ENCODE results near the gene GTF2H1. TPM values are rescaled to one million over a fixed set of nuclear protein-coding genes. Genes with fewer than 3 reads are reported as not detected.

GTF2H1 gene
- total RNA-seq, 1 donor from 2014 or later: 52.2 TPM

DNA sequence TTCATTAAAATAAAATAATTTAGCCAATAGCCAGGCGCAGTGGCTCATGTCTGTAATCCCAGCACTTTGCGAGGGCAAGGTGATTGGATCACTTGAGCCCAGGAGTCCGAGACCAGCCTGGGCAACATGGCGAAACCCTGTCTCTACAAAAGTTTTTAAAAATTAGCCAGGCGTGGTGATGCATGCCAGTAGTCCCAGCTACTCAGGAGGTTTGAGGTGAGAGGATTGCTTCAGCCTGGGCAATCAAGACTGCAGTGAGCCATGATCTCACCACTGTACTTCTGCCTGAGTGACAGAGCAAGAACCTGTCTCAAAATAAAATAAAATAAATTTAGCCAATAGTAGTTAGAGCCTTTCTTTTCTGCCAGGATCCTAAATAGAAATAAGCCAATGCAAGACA is 12.7 kb upstream of the GTF2H1 start:
- peaks cover 51% of the 10 kb centered on the region for H3K36me3 Mint-ChIP-seq (ENCODE audit: low read depth)

GRCh38 chr11:18310800-18311340 is 11.5 kb upstream of the GTF2H1 start:
- Mint-ChIP-seq H3K36me3 (ENCODE audit: low read depth) (peaks cover 47% of the 10 kb centered on the region), H3K4me1 (ENCODE audit: low read depth) (no peaks in the 10 kb centered on the region), H3K4me3 (no peak overlapping the region), H3K27ac (no peak overlapping the region), H3K27me3 (ENCODE audit: insufficient read depth) (no peaks in the 10 kb centered on the region), H3K9me3 (no peaks in the 10 kb centered on the region)
- no peak for DNase-seq (ENCODE audit: low spot score)
- intact Hi-C loops (cut with micrococcal nuclease): no loop called here

More for the DNA sequence above, 12.7 kb upstream of the GTF2H1 start:
- Mint-ChIP-seq H3K27me3 (ENCODE audit: insufficient read depth) (no peaks in the 10 kb centered on the region), H3K4me1 (ENCODE audit: low read depth) (no peaks in the 10 kb centered on the region), H3K9me3 (no peaks in the 10 kb centered on the region), H3K4me3 (no peak overlapping the region), H3K27ac (no peak overlapping the region)
- intact Hi-C loops (cut with micrococcal nuclease): no loop called here
- DNase-seq (ENCODE audit: low spot score): no peak

- no peaks in the 10 kb centered on the region for H3K4me1 Mint-ChIP-seq (ENCODE audit: low read depth)
- peaks cover 43% of the 10 kb centered on the region for H3K36me3 Mint-ChIP-seq (ENCODE audit: low read depth)
- no peak overlapping the region for H3K27ac Mint-ChIP-seq
- DNase-seq (ENCODE audit: low spot score): no peak
- no peaks in the 10 kb centered on the region for H3K27me3 Mint-ChIP-seq (ENCODE audit: insufficient read depth)
- no peak overlapping the region for H3K4me3 Mint-ChIP-seq
- H3K9me3 Mint-ChIP-seq: no peaks in the 10 kb centered on the region
- intact Hi-C loops (cut with micrococcal nuclease): no loop called here
Observed at GRCh38 chr11:18312012-18312411, 10.4 kb upstream of the GTF2H1 start.

DNA sequence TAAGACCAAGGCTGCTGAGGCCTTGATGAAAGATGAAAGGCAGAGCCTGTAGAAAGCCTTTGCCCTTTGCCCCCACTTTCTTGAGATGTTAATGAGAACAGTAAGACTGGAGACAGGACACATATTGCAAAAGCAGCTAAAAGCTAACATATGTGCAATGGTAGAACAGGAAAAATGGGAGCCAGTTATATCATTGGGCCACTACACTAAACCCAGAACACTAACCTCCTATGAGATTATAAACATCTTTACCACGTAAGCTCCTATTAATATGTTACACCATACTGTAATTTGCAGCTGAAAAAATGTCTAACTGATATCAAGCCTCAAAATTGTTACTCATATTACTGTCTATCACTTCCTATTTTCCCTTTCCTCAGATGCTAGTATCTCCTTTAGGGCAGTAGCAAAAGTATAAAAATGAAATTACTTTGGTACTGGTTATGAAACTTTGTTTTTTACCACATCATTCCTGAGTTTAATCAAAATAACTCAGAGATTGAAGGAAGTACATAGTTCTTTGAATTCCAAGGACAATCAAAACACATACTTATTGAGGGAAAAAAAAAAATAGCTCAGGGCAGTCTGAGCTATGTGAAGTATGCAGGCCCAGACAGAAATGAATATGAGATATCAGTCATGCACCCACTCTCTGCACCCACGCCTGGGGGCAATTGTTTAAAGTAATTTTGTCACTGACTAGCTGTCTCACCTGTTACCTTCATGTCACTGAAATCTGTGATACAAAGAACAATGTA is 9.5 kb upstream of the GTF2H1 start:
- Mint-ChIP-seq H3K4me1 (ENCODE audit: low read depth) (peaks cover 5% of the 10 kb centered on the region), H3K27ac (no peak overlapping the region), H3K27me3 (ENCODE audit: insufficient read depth) (no peaks in the 10 kb centered on the region), H3K9me3 (no peaks in the 10 kb centered on the region), H3K4me3 (no peak overlapping the region), H3K36me3 (ENCODE audit: low read depth) (peaks cover 42% of the 10 kb centered on the region)
- intact Hi-C loops (cut with micrococcal nuclease): no loop called here
- no peak for DNase-seq (ENCODE audit: low spot score)

DNA sequence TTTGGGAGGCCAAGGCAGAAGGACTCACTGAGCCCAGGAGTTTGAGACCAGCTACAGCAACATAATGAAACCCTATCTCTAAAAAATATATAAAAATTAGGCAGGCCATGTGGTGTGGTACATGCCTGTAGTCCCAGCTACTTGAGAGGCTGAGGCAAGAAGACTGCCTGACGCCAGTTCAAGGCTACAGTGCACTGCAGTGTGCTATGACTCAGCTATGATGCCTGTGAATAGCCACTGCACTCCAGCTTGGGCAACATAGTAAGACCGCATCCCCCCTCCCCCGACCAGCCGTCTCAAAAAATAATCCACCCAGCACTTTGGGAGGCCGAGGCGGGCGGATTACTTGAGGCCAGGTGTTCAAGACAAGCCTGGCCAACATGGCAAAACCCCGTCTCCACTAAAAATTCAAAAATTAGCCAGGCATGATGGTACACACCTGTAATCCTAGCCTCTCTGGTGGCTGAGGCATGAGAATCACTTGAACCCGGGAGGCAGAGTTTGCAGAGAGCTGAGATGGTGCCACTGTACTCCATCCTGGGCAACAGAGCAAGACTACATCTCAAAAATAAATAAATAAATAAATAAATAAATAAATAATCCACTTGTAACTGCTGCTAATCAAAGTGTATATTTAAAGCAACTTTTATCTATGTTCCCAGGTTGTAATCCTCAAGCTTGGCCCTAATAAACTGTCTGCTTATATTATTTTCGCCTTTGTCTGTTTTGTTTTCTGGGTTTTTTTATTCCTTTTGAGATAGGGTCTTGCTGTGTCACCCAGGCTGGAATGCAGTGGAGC is 8.2 kb upstream of the GTF2H1 start:
- H3K27me3 Mint-ChIP-seq (ENCODE audit: insufficient read depth): no peaks in the 10 kb centered on the region
- H3K4me1 Mint-ChIP-seq (ENCODE audit: low read depth): peaks cover 18% of the 10 kb centered on the region
- no peaks in the 10 kb centered on the region for H3K9me3 Mint-ChIP-seq
- H3K27ac Mint-ChIP-seq: no peak overlapping the region
- no peak overlapping the region for H3K4me3 Mint-ChIP-seq
- DNase-seq (ENCODE audit: low spot score): no peak
- intact Hi-C loops (cut with micrococcal nuclease): no loop called here
- H3K36me3 Mint-ChIP-seq (ENCODE audit: low read depth): peaks cover 33% of the 10 kb centered on the region

DNA sequence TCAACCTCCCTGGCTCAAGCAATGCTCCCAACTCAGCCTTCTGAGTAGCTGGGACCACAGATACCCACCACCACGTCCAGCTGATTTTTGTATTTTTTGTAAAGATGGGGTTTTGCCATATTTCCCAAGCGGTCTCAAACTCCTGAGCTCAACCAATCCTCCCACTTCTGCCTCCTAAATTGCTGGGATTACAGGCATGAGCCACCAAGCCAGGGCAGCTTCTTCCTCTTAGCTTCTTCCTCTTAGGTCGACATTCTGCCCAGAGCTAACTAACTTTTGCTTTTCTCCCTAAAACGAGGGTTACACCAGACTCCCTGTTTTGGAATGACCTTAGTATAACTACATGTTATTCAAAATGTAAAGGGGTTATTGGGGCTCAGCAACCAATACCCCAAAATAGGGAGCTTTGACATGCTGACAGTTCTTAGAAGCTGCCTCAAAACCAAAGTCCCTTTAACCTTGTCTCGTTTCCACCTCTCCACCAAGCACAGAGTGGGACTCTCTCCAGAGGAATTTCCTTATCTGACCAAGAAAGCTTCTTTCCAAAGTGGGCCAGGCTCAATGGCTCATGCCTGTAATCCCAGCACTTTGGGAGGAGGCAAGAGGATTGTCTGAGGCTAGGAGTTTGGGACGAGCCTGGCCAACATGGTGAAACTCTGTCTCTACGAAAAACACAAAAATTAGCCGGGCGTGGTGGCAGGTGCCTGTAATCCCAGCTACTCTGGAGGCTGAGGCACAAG is 7.4 kb upstream of the GTF2H1 start:
- no peak for DNase-seq (ENCODE audit: low spot score)
- Mint-ChIP-seq H3K4me1 (ENCODE audit: low read depth) (peaks cover 26% of the 10 kb centered on the region), H3K4me3 (no peak overlapping the region), H3K36me3 (ENCODE audit: low read depth) (peaks cover 32% of the 10 kb centered on the region), H3K27ac (no peak overlapping the region), H3K9me3 (no peaks in the 10 kb centered on the region), H3K27me3 (ENCODE audit: insufficient read depth) (no peaks in the 10 kb centered on the region)
- intact Hi-C loops (cut with micrococcal nuclease): no loop called here

GRCh38 chr11:18315893-18316292 is 6.5 kb upstream of the GTF2H1 start:
- no peak for DNase-seq (ENCODE audit: low spot score)
- intact Hi-C loops (cut with micrococcal nuclease): no loop called here
- Mint-ChIP-seq H3K27me3 (ENCODE audit: insufficient read depth) (no peaks in the 10 kb centered on the region), H3K27ac (no peak overlapping the region), H3K4me3 (no peak overlapping the region), H3K4me1 (ENCODE audit: low read depth) (peaks cover 35% of the 10 kb centered on the region), H3K9me3 (no peaks in the 10 kb centered on the region), H3K36me3 (ENCODE audit: low read depth) (peaks cover 24% of the 10 kb centered on the region)

- peaks cover 16% of the 10 kb centered on the region for H3K36me3 Mint-ChIP-seq (ENCODE audit: low read depth)
- intact Hi-C loops (cut with micrococcal nuclease): no loop called here
- DNase-seq (ENCODE audit: low spot score): no peak
- H3K4me1 Mint-ChIP-seq (ENCODE audit: low read depth): peaks cover 41% of the 10 kb centered on the region
- H3K4me3 Mint-ChIP-seq: no peak overlapping the region
- H3K27me3 Mint-ChIP-seq (ENCODE audit: insufficient read depth): no peaks in the 10 kb centered on the region
- H3K9me3 Mint-ChIP-seq: no peaks in the 10 kb centered on the region
- H3K27ac Mint-ChIP-seq: no peak overlapping the region
Observed at GRCh38 chr11:18317551-18317950, 4.8 kb upstream of the GTF2H1 start.

GRCh38 chr11:18319914-18320313 is 2.5 kb upstream of the GTF2H1 start:
- intact Hi-C loops (cut with micrococcal nuclease): loop anchor here (5.0 kb wide), 4 partner anchors 402 to 1583 kb away; partner anchors contain the start of genes C11orf58, E2F8 and RPS13
- peaks cover 21% of the 10 kb centered on the region for H3K36me3 Mint-ChIP-seq (ENCODE audit: low read depth)
- H3K27me3 Mint-ChIP-seq (ENCODE audit: insufficient read depth): no peaks in the 10 kb centered on the region
- H3K27ac Mint-ChIP-seq: peak overlapping the region; percentile 37
- H3K4me3 Mint-ChIP-seq: peak overlapping the region; percentile 77
- H3K4me1 Mint-ChIP-seq (ENCODE audit: low read depth): peaks cover 56% of the 10 kb centered on the region
- no peaks in the 10 kb centered on the region for H3K9me3 Mint-ChIP-seq
- DNase-seq (ENCODE audit: low spot score): no peak

DNA sequence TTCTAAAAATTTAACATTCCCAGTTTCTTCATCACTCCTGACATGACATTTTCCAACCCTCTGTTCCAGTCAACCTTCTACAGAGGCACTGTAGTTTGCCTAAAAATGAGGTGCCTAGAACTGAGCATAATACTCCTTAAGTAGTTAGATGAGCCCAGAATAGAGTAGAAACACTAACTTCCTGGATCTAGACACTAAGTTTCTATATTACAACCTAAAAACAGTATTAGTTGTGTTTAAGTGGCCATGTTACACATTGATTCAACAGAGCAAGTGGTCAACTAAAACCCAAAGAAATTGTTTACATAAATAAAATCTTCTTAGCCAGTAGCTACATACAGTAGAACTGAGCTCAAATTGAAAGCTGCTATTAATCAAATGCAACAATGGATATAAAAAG is 1.8 kb upstream of the GTF2H1 start:
- no peaks in the 10 kb centered on the region for H3K27me3 Mint-ChIP-seq (ENCODE audit: insufficient read depth)
- intact Hi-C loops (cut with micrococcal nuclease): loop anchor here (1.0 to 5.0 kb wide), 5 partner anchors 77 to 1583 kb away; partner anchors contain the start of genes C11orf58, E2F8 and RPS13
- no peak for DNase-seq (ENCODE audit: low spot score)
- H3K36me3 Mint-ChIP-seq (ENCODE audit: low read depth): peaks cover 27% of the 10 kb centered on the region
- peak overlapping the region; percentile 62 for H3K27ac Mint-ChIP-seq
- peak overlapping the region; percentile 77 for H3K4me3 Mint-ChIP-seq
- no peaks in the 10 kb centered on the region for H3K9me3 Mint-ChIP-seq
- peaks cover 63% of the 10 kb centered on the region for H3K4me1 Mint-ChIP-seq (ENCODE audit: low read depth)

GRCh38 chr11:18321578-18321968 is 794 bp upstream of the GTF2H1 start:
- H3K27me3 Mint-ChIP-seq (ENCODE audit: insufficient read depth): no peaks in the 10 kb centered on the region
- H3K4me1 Mint-ChIP-seq (ENCODE audit: low read depth): peaks cover 67% of the 10 kb centered on the region
- H3K27ac Mint-ChIP-seq: peak overlapping the region; percentile 99
- no peaks in the 10 kb centered on the region for H3K9me3 Mint-ChIP-seq
- intact Hi-C loops (cut with micrococcal nuclease): loop anchor here (1.0 to 5.0 kb wide), 5 partner anchors 78 to 1584 kb away; partner anchors contain the start of genes C11orf58, E2F8 and RPS13
- no peak for DNase-seq (ENCODE audit: low spot score)
- peaks cover 26% of the 10 kb centered on the region for H3K36me3 Mint-ChIP-seq (ENCODE audit: low read depth)
- peak overlapping the region; percentile 93 for H3K4me3 Mint-ChIP-seq

DNA sequence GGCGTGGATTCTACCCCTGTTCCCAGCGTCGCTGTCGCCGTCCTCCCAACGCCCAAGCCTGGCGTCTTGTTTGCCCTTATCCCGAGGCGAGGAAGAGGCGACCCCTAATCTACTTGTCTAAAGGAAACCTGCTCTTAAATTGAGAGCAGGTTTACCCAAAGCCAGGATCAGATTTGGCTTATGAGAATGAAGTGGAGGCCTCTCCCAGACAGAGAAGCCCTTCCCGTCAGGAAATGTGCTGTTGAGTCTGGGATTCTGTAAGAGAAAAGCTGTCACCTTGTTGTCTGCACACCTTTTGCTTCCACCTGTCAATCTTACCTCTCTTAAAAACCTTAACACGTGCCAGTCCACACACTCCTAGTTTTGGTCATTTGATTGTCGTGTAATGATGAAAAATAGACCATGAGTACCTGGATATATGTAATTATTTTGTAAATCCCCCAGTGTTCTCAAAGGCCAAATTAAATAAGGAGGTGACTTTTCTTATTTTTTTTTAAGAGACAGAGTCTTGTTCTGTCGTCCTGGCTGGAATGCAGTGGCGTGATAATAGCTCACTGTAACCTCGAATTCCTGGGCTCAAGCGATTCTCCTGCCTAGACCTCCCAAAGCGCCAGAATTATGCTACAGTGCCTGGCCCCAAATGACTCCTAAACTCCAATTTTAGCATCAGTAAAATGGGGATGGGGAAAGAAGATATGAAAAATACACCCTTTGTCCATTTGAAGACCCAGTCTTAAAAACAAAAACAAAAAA is 627 bp downstream of the GTF2H1 start:
- H3K36me3 Mint-ChIP-seq (ENCODE audit: low read depth): peaks cover 25% of the 10 kb centered on the region

More for the DNA sequence above, 627 bp downstream of the GTF2H1 start:
- no peaks in the 10 kb centered on the region for H3K9me3 Mint-ChIP-seq
- peaks cover 63% of the 10 kb centered on the region for H3K4me1 Mint-ChIP-seq (ENCODE audit: low read depth)
- intact Hi-C loops (cut with micrococcal nuclease): loop anchor here (1.0 to 5.0 kb wide), 13 partner anchors 7 to 1586 kb away; partner anchors contain the start of genes C11orf58, E2F8, RPS13 and SAAL1
- H3K4me3 Mint-ChIP-seq: peak overlapping the region; percentile 93
- no peak for DNase-seq (ENCODE audit: low spot score)
- no peaks in the 10 kb centered on the region for H3K27me3 Mint-ChIP-seq (ENCODE audit: insufficient read depth)
- peak overlapping the region; percentile 99 for H3K27ac Mint-ChIP-seq

All from activated T-helper 1 cell treated with anti-CD3 and anti-CD28 coated beads, Interleukin-12 subunit alpha, Interleukin-12 subunit beta, Interleukin-2, Interleukin-4 antibody, amounts not matched to agents 30 ng/mL and 10 ng/mL and 1 ng/mL, durations not matched to agents 14 hours and 24 hours and 36 hours (primary cell).